GM18519 (cell line): ENCODE measurements around the gene SAP30.

Experiments
- ATAC-seq: cut with Tn5 transposase; IDR thresholded peaks from one replicate; pipeline ENCODE4 v1.9.1; 2021; ENCODE audit warnings: mild to moderate bottlenecking, moderate library complexity; ENCODE audit not compliant: unreplicated experiment, low FRiP score

SAP30 gene

GRCh38 chr4:173365359-173365996 lies 5.3 kb upstream of the SAP30 start:
- no peak for ATAC-seq

- ATAC-seq = peak; percentile 34
Observed at GRCh38 chr4:173367285-173367684, 3.5 kb upstream of the SAP30 start.

GRCh38 chr4:173367946-173368345 lies 2.8 kb upstream of the SAP30 start:
- ATAC-seq = no peak

- no peak for ATAC-seq
Observed at GRCh38 chr4:173370130-173370476, 651 bp upstream of the SAP30 start.

GRCh38 chr4:173371292-173372192 lies 788 bp downstream of the SAP30 start:
- peak; percentile 8 for ATAC-seq

- no peak for ATAC-seq
Observed at GRCh38 chr4:173374588-173374987, 3.8 kb downstream of the SAP30 start.

- ATAC-seq = no peak
Observed at GRCh38 chr4:173379929-173380328, 9.2 kb downstream of the SAP30 start.

- no peak for ATAC-seq
Observed at GRCh38 chr4:173380987-173381386, 10.2 kb downstream of the SAP30 start.

- no peak for ATAC-seq
Observed at GRCh38 chr4:173381610-173382009, 10.9 kb downstream of the SAP30 start.

GRCh38 chr4:173382349-173382748 lies 11.6 kb downstream of the SAP30 start:
- ATAC-seq = no peak

GRCh38 chr4:173386751-173387150 lies 16.0 kb downstream of the SAP30 start:
- ATAC-seq = no peak

GRCh38 chr4:173391701-173392100 lies 20.9 kb downstream of the SAP30 start:
- ATAC-seq = no peak

- ATAC-seq = no peak
Observed at GRCh38 chr4:173397604-173398003, 26.9 kb downstream of the SAP30 start.

- ATAC-seq = no peak
Observed at GRCh38 chr4:173398220-173398619, 27.5 kb downstream of the SAP30 start.

- no peak for ATAC-seq
Observed at GRCh38 chr4:173398779-173399415, 28.1 kb downstream of the SAP30 start, which contains the start of gene SCRG1. Gene SCRG1 (minus strand): TSS chr4:173399116. CDS start chr4:173391414, 7,702 bp downstream.

- no peak for ATAC-seq
Observed at GRCh38 chr4:173401063-173401462, 30.3 kb downstream of the SAP30 start.

- no peak for ATAC-seq
Observed at GRCh38 chr4:173403051-173403450, 32.3 kb downstream of the SAP30 start.

GRCh38 chr4:173404296-173404865 lies 33.6 kb downstream of the SAP30 start:
- ATAC-seq = no peak

- ATAC-seq = peak; percentile 73
Observed at GRCh38 chr4:173405840-173406606, 35.3 kb downstream of the SAP30 start.

GRCh38 chr4:173410079-173410478 lies 39.3 kb downstream of the SAP30 start:
- no peak for ATAC-seq
